ENCODE data around the gene RNF145.

DNA sequence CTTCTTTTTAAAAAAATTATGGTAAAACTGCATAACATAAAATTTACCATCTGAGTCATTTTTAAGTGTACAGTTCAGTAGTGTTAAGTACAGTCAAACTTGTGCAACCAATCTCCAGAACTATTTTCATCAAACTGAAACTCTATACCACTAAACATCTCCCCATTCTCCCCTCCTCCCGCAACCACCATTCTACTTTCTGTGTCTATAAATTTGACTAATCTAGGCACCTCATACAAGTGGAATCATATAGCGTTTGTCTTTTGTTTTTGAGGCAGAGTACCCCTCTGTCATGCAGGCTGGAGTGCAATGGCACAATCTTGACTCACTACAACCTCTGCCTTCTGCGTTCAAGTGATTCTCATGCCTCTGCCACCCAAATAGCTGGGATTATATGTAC, 85.7 kb downstream of the RNF145 start:
- no peak for TF ChIP-seq POLR2A (IDR thresholded peaks at IDR 0.05; ENCODE audit: low read length)
- no peak for TF ChIP-seq GATA1 (IDR thresholded peaks at IDR 0.05; ENCODE audit: low read depth, low read length)
